Measurements from ENCODE around the gene HMX2.

HMX2 gene

DNA sequence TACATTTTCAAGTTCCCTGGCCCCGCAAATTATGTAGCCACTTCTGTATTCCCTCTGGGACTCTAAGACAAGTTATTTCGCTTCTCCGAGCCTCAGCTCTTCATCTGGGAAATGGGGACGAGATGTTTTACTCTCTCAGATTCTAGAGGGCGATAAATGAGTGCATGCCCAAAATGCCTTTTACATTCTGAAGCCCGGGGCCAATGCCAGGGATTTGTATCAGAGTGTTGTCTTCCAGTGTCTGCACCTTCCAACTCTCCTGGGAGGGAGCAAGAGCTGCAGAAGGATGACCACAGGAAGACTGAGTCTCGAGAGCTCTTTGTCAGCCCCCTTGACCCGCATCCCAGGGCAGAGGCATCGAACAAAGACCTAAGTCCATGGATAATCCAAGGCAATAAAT lies 46.1 kb downstream of the HMX2 start:
- Histone ChIP-seq H2BK12ac (ENCODE audit: low read length in 2 of 2) (no peak overlapping the region), H4K91ac (ENCODE audit: low read length) (no peak overlapping the region), H3K18ac (ENCODE audit: low read depth in 1 of 2, low read length in 2 of 2) (no peak overlapping the region)

More for the DNA sequence above, 46.1 kb downstream of the HMX2 start:
- H4K8ac ChIP-seq (ENCODE audit: low read length), result no peak overlapping the region
- no peak overlapping the region for H2BK5ac ChIP-seq (ENCODE audit: low read depth, low read length, poor library complexity, severe bottlenecking)
- H2BK120ac ChIP-seq (ENCODE audit: low read depth, low read length), result no peak overlapping the region
- 96% methylated on average over 9 of the region's 9 CpGs for WGBS
- H3K9ac ChIP-seq (ENCODE audit: low read length), result no peak overlapping the region
- peaks cover 13% of the 10 kb centered on the region for H3K79me1 ChIP-seq (replicated peaks; ENCODE audit: low read length, poor library complexity, severe bottlenecking)
- H3K4me3 ChIP-seq (ENCODE audit: insufficient read depth in 1 of 2, low read depth in 1 of 2, low read length in 2 of 2), result no peak overlapping the region
- H3K27ac ChIP-seq (ENCODE audit: low read length, poor library complexity, severe bottlenecking), result no peak overlapping the region
- no peak overlapping the region for H3K4me2 ChIP-seq (ENCODE audit: low read length, poor library complexity, severe bottlenecking)
- H2BK15ac ChIP-seq (ENCODE audit: low read depth, poor library complexity, severe bottlenecking), result no peak overlapping the region
- H3K23ac ChIP-seq (ENCODE audit: low read length in 2 of 2), result no peak overlapping the region
- H3K9me3 ChIP-seq (ENCODE audit: control insufficient read depth, low read length), result no peaks in the 10 kb centered on the region
- H2AFZ ChIP-seq (ENCODE audit: low read depth, low read length), result no peak overlapping the region
- no peak overlapping the region for H3K4ac ChIP-seq (ENCODE audit: low read depth in 1 of 2, low read length in 2 of 2)
- H3K4me1 ChIP-seq (ENCODE audit: control insufficient read depth, insufficient read depth, low read depth, low read length), result no peaks in the 10 kb centered on the region
- H2AK5ac ChIP-seq (ENCODE audit: low read length, severe bottlenecking), result no peak overlapping the region
- H3K14ac ChIP-seq (ENCODE audit: low read length in 2 of 2), result no peak overlapping the region
- no peaks in the 10 kb centered on the region for H3K27me3 ChIP-seq (ENCODE audit: control insufficient read depth in 1 of 2, insufficient read depth in 1 of 2, low read length in 2 of 2)
- H3K36me3 ChIP-seq (ENCODE audit: control insufficient read depth in 1 of 2, insufficient read depth in 2 of 2, low read depth in 1 of 2, low read length in 2 of 2), result peaks cover 4 to 13% of the 10 kb centered on the region in 2 experiments
- no peak for DNase-seq

Data from mesenchymal stem cell (in vitro differentiated cells and primary cell).